K562 (cell line): ENCODE data around the gene SLC38A10. TPM values are rescaled to one million over a fixed set of nuclear protein-coding genes. Genes with fewer than 3 reads are reported as not detected.
A peak's percentile ranks its signal among the peaks of the same experiment; 100 is the strongest.

Source experiments
- ATAC-seq: fragments of 200-7000 bp; cut with Tn5 transposase; 3 replicates; pipeline ENCODE4 v1.9.1; 2020; ENCODE audit warnings: moderate library complexity
- BruUV-seq: library from RNA; stranded (reverse); fragments of 400-500 nt; replicated peaks from 2 replicates; lab custom pipeline; 2021; lab: Mats Ljungman, UMichigan
- CTCF ChIA-PET: fragments of 300-600 bp; formaldehyde crosslinking; extraction: SDS; loops from one replicate; lab custom pipeline; 2021; ENCODE audit warnings: low intra/inter-chr PET ratio; lab: Yijun Ruan, JAX
- POLR2A ChIA-PET: fragments of 300-600, 350-650 bp; sonication (Branson Sonifier 250); formaldehyde crosslinking; extraction: SDS; loops from one replicate; lab custom pipeline; 2021; ENCODE audit warnings: antibody characterized with exemption, inconsistent platforms; lab: Yijun Ruan, JAX
- DNase-seq, 4 experiments: peaks; one replicate each; pipeline versions ENCODE4 v3.0.0 to v3.0.0-alpha.2; 2011 to 2018; ENCODE audit warnings: low spot score in 3 of 4, mixed read lengths in 3 of 4; ENCODE audit errors: extremely low read depth in 1 of 4
- FAIRE-seq: peaks from 2 replicates; lab custom pipeline; 2011; peaks lifted over from hg19 to GRCh38; lab: Jason Lieb, UNC
- H2AFZ ChIP-seq: 2 replicates; pipeline ENCODE4 v1.6.0; 2011; ENCODE audit warnings: low read depth, low read length, control low read depth, inconsistent platforms
- H3K27ac ChIP-seq: fragments of 200-600 bp; 3 replicates; pipeline ENCODE4 v1.8.0; 2011; ENCODE audit warnings: low read depth, mild to moderate bottlenecking, control low read depth, inconsistent platforms, low read length, moderate library complexity, mixed read lengths; ENCODE audit errors: extremely low read depth
- H3K27me3 ChIP-seq, 2 experiments: fragments of 300-600 bp in 1 of 2; 2 replicates in 1 of 2; 3 replicates in 1 of 2; pipeline versions ENCODE4 v1.6.0 to v1.8.0; 2011; ENCODE audit warnings: inconsistent platforms in 2 of 2, low read length in 2 of 2, mild to moderate bottlenecking in 1 of 2, mixed read lengths in 1 of 2, moderate library complexity in 1 of 2; ENCODE audit not compliant: control insufficient read depth in 2 of 2, insufficient read depth in 2 of 2
- H3K36me3 ChIP-seq: fragments of 300-600 bp; 3 replicates; pipeline ENCODE4 v1.8.0; 2011; ENCODE audit warnings: mild to moderate bottlenecking, low read length, inconsistent platforms; ENCODE audit not compliant: control insufficient read depth, insufficient read depth
- H3K4me1 ChIP-seq, 2 experiments: fragments of 200-600 bp in 1 of 2; replicated peaks in 1 of 2; 2 replicates in 1 of 2; 3 replicates in 1 of 2; pipeline versions ENCODE4 v1.5.1 to v1.8.0; 2011; ENCODE audit warnings: inconsistent platforms in 2 of 2, low read length in 2 of 2, mild to moderate bottlenecking in 1 of 2, mixed read lengths in 1 of 2, moderate library complexity in 1 of 2; ENCODE audit not compliant: control insufficient read depth in 2 of 2, insufficient read depth in 2 of 2
- H3K4me2 ChIP-seq: 2 replicates; pipeline ENCODE4 v1.6.1; 2011; ENCODE audit warnings: low read length, control low read depth, inconsistent platforms, mixed read lengths; ENCODE audit not compliant: insufficient read depth
- H3K4me3 ChIP-seq: fragments of 200-600 bp; sonication (generic), shearing (Covaris generic); 2 replicates; pipeline ENCODE4 v1.5.1; 2016; ENCODE audit warnings: control low read depth, inconsistent platforms
- H3K79me2 ChIP-seq: fragments of 200-600 bp; 3 replicates; pipeline ENCODE4 v1.8.0; 2011; ENCODE audit warnings: low read length, inconsistent platforms; ENCODE audit not compliant: control insufficient read depth, insufficient read depth
- H3K9ac ChIP-seq, 2 experiments: 2 replicates each; pipeline versions ENCODE4 v1.6.0 to v1.6.1; 2011; ENCODE audit warnings: low read depth in 2 of 2, low read length in 2 of 2, control low read depth in 1 of 2, inconsistent platforms in 1 of 2, mild to moderate bottlenecking in 1 of 2, mixed read lengths in 1 of 2; ENCODE audit not compliant: insufficient read depth in 1 of 2
- H3K9me1 ChIP-seq: one replicate; pipeline ENCODE4 v1.6.0; 2011; ENCODE audit warnings: inconsistent platforms, mild to moderate bottlenecking, low read length, moderate library complexity; ENCODE audit not compliant: control insufficient read depth, insufficient read depth
- H3K9me3 ChIP-seq: replicated peaks from 2 replicates; pipeline ENCODE4 v1.5.1; 2011; ENCODE audit warnings: low read depth, low read length, inconsistent platforms; ENCODE audit not compliant: control insufficient read depth, insufficient read depth
- H4K20me1 ChIP-seq: replicated peaks from 2 replicates; pipeline ENCODE4 v1.6.1; 2011; ENCODE audit warnings: low read length, inconsistent platforms, mixed read lengths; ENCODE audit not compliant: control insufficient read depth, insufficient read depth
- CHD1 ChIP-seq: fragments of 200-600 bp; sonication (generic); IDR thresholded peaks from one replicate; pipeline ENCODE4 v1.6.1; 2012; ENCODE audit warnings: mild to moderate bottlenecking, moderate library complexity, low read length, inconsistent platforms
- MCM2 ChIP-seq: fragments of 450-650 bp; IDR thresholded peaks from 2 replicates; pipeline ENCODE4 v1.6.1; 2017; ENCODE audit warnings: low read depth, mild to moderate bottlenecking
- NCOA6 ChIP-seq: fragments of 450-650 bp; IDR thresholded peaks from 2 replicates; pipeline ENCODE4 v1.6.1; 2017; ENCODE audit warnings: mild to moderate bottlenecking
- RERE ChIP-seq: sonication (generic); formaldehyde crosslinking; IDR thresholded peaks from 2 replicates; pipeline ENCODE4 v1.8.0; 2023; ENCODE audit warnings: missing genetic modification reagents, mild to moderate bottlenecking, borderline replicate concordance
- STAT5A ChIP-seq: IDR thresholded peaks from 2 replicates; pipeline ENCODE4 v1.6.1; 2012; ENCODE audit warnings: low read length, inconsistent platforms, borderline replicate concordance
- ZNF12 ChIP-seq: sonication (generic); formaldehyde crosslinking; IDR thresholded peaks from 2 replicates; pipeline ENCODE4 v1.4.0; 2020; ENCODE audit warnings: mild to moderate bottlenecking, missing genetic modification reagents
- ZNF143 ChIP-seq: sonication (generic); formaldehyde crosslinking; IDR thresholded peaks from 2 replicates; pipeline ENCODE4 v1.9.0; 2022; ENCODE audit warnings: mild to moderate bottlenecking, missing genetic modification reagents
- ZNF76 ChIP-seq: fragments of 250-450 bp; sonication (Bioruptor Pico); IDR thresholded peaks from 2 replicates; pipeline ENCODE4 v1.4.0; 2020; ENCODE audit warnings: mild to moderate bottlenecking, moderate library complexity, borderline replicate concordance
- WGBS: fragments of 100-300 bp; shearing (Covaris generic); methylation state at CpG from one replicate; pipeline ENCODE4 v1.1.6; 2016; ENCODE audit warnings: low coverage, mixed read lengths; ENCODE audit not compliant: insufficient coverage; ENCODE audit errors: missing lambda C conversion rate; 5-methylcytosine and 5-hydroxymethylcytosine counted together
- in situ Hi-C: fragments of 300-500 bp; cut with MboI; formaldehyde crosslinking; loops from 4 replicates; pipeline ENCODE4 v1.15.0; 2018; ENCODE audit warnings: inconsistent platforms, mixed read lengths
- intact Hi-C: fragments of 100-400 bp; cut with micrococcal nuclease; formaldehyde crosslinking; loops from 2 replicates; pipeline ENCODE4 v1.14.2; 2022
- polyA plus RNA-seq, 8 experiments: library from polyadenylated mRNA; depleted of rRNA in 4 of 8; stranded (reverse) in 5 of 8; unstranded in 3 of 8; fragments of >200 nt; fragmentation: Nextera tagmentation in 2 of 8; fragmentation: Illumina TruSeq in 1 of 8; extraction: Ambion mirVana in 2 of 8; extraction: Trizol in 1 of 8; gene quantifications; 2 replicates each; pipeline versions ENCODE4 v1.2.1 to v1.2.3, GENCODE V29; 2011 to 2014; ENCODE audit warnings: inconsistent platforms in 1 of 8, missing spikeins in 1 of 8
- total RNA-seq, 7 experiments: library from RNA; depleted of rRNA in 6 of 7; stranded (reverse); fragments of >200 nt in 6 of 7; fragmentation: Illumina TruSeq in 2 of 7; extraction: Trizol in 2 of 7; gene quantifications; 2 replicates each; pipeline versions ENCODE4 v1.2.1 to v1.2.3, GENCODE V29; 2011 to 2021; ENCODE audit warnings: low replicate concordance in 1 of 7
- TF ChIP-seq, protein P1 (sequence below): sonication (generic); formaldehyde crosslinking; IDR thresholded peaks from 2 replicates; pipeline ENCODE4 v1.8.0; 2023; ENCODE audit warnings: mild to moderate bottlenecking, missing genetic modification reagents
- TF ChIP-seq, protein P2 (sequence below): sonication (generic); formaldehyde crosslinking; IDR thresholded peaks from 2 replicates; pipeline ENCODE4 v1.8.0; 2022; ENCODE audit warnings: missing genetic modification reagents, mild to moderate bottlenecking, moderate library complexity, borderline replicate concordance

The SLC38A10 gene
- total and polyA plus RNA-seq, 9 of the 15 experiments (the other 6 are each of a cell fraction or from before 2014, with no cell fraction given): 0.45 to 54.2 (median 13.8) TPM

- FAIRE-seq: no peak
- peak overlapping the region; percentile 89 for H3K4me2 ChIP-seq
- intact Hi-C loops: loop anchor here (10.0 kb wide), 1 partner anchor 224 kb away; no protein-coding TSS in a partner anchor
- H2AFZ ChIP-seq: peak overlapping the region; percentile 86
- ATAC-seq: no peak
- H3K9me1 ChIP-seq: peaks cover 9% of the 10 kb centered on the region
- no TSS peak for BruUV-seq
- peaks cover 29 to 92% of the 10 kb centered on the region in 2 experiments for H3K4me1 ChIP-seq
- no peaks in the 10 kb centered on the region for H3K9me3 ChIP-seq
- no peaks in the 10 kb centered on the region for H3K27me3 ChIP-seq
- H3K9ac ChIP-seq: peak overlapping the region; percentile 73 to 99
- under 1% methylated on average over 26 of the region's 26 CpGs for WGBS
- in situ Hi-C loops: loop anchor here (25.0 kb wide), 1 partner anchor 101 kb away; no protein-coding TSS in a partner anchor
- peaks cover 33% of the 10 kb centered on the region for H4K20me1 ChIP-seq
- CTCF ChIA-PET: no interaction called here
- no peak for DNase-seq
- peaks cover 34% of the 10 kb centered on the region for H3K79me2 ChIP-seq
- POLR2A ChIA-PET: interaction anchor here (0.7 to 1.5 kb wide), 13 partner anchors 8 to 939 kb away, joined by 3 to 6 read pairs (median 4); partner anchors contain the start of gene CEP131
- peak overlapping the region; percentile 82 for H3K4me3 ChIP-seq
- H3K36me3 ChIP-seq: peaks cover 18% of the 10 kb centered on the region; the same call in 1 of the 3 replicates
- peak overlapping the region; percentile 54; the same call in 2 of the 3 replicates for H3K27ac ChIP-seq
- TF ChIP-seq ZNF143 (0 out of 2 replicates have a peak, but pooled peaks have one; percentile 21), MCM2 (no peak), ZNF12 (CRISPR knock-in tag) (0 out of 2 replicates have a peak, but pooled peaks have one; percentile 23), NCOA6 (0 out of 2 replicates have a peak, but pooled peaks have one; percentile 59), STAT5A (no peak), ZNF76 (CRISPR knock-in tag) (no peak), CHD1 (peak; percentile 68), RERE (CRISPR knock-in tag) (0 out of 2 replicates have a peak, but pooled peaks have one; percentile 85)
- TF ChIP-seq, protein P1, sequence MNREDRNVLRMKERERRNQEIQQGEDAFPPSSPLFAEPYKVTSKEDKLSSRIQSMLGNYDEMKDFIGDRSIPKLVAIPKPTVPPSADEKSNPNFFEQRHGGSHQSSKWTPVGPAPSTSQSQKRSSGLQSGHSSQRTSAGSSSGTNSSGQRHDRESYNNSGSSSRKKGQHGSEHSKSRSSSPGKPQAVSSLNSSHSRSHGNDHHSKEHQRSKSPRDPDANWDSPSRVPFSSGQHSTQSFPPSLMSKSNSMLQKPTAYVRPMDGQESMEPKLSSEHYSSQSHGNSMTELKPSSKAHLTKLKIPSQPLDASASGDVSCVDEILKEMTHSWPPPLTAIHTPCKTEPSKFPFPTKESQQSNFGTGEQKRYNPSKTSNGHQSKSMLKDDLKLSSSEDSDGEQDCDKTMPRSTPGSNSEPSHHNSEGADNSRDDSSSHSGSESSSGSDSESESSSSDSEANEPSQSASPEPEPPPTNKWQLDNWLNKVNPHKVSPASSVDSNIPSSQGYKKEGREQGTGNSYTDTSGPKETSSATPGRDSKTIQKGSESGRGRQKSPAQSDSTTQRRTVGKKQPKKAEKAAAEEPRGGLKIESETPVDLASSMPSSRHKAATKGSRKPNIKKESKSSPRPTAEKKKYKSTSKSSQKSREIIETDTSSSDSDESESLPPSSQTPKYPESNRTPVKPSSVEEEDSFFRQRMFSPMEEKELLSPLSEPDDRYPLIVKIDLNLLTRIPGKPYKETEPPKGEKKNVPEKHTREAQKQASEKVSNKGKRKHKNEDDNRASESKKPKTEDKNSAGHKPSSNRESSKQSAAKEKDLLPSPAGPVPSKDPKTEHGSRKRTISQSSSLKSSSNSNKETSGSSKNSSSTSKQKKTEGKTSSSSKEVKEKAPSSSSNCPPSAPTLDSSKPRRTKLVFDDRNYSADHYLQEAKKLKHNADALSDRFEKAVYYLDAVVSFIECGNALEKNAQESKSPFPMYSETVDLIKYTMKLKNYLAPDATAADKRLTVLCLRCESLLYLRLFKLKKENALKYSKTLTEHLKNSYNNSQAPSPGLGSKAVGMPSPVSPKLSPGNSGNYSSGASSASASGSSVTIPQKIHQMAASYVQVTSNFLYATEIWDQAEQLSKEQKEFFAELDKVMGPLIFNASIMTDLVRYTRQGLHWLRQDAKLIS (CRISPR knock-in tag): peak; percentile 63; the same call in 1 of the 2 replicates
- TF ChIP-seq, protein P2, sequence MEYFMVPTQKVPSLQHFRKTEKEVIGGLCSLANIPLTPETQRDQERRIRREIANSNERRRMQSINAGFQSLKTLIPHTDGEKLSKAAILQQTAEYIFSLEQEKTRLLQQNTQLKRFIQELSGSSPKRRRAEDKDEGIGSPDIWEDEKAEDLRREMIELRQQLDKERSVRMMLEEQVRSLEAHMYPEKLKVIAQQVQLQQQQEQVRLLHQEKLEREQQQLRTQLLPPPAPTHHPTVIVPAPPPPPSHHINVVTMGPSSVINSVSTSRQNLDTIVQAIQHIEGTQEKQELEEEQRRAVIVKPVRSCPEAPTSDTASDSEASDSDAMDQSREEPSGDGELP (CRISPR knock-in tag): 0 out of 2 replicates have a peak, but pooled peaks have one; percentile 13
Observed at GRCh38 chr17:81238490-81238814, 56.7 kb downstream of the SLC38A10 start.
